Effector memory CD4-positive, alpha-beta T cell (primary cell): ENCODE data around the gene DEAF1.

Experiments used
- DNase-seq, 3 donors: peaks; one replicate each; pipeline ENCODE4 v3.0.0-alpha.2; 2020
- H3K27ac ChIP-seq: 2 replicates; pipeline ENCODE4 v1.7.0; 2013; ENCODE audit warnings: mild to moderate bottlenecking, low read length, moderate library complexity; ENCODE audit not compliant: insufficient read depth, poor library complexity, severe bottlenecking
- H3K27me3 ChIP-seq: replicated peaks from 2 replicates; pipeline ENCODE4 v1.7.0; 2013; ENCODE audit warnings: mild to moderate bottlenecking, low read length; ENCODE audit not compliant: insufficient read depth, control insufficient read depth, poor library complexity, severe bottlenecking
- H3K36me3 ChIP-seq: 2 replicates; pipeline ENCODE4 v1.7.0; 2013; ENCODE audit warnings: mild to moderate bottlenecking, low read length, moderate library complexity; ENCODE audit not compliant: control insufficient read depth, insufficient read depth
- H3K4me1 ChIP-seq: 2 replicates; pipeline ENCODE4 v1.7.0; 2013; ENCODE audit warnings: low read length, mild to moderate bottlenecking; ENCODE audit not compliant: control insufficient read depth, insufficient read depth, poor library complexity, severe bottlenecking
- H3K4me3 ChIP-seq: 2 replicates; pipeline ENCODE4 v1.7.0; 2013; ENCODE audit warnings: low read length, low read depth, mild to moderate bottlenecking; ENCODE audit not compliant: insufficient read depth, poor library complexity, severe bottlenecking
- H3K9me3 ChIP-seq: 2 replicates; pipeline ENCODE4 v1.7.0; 2013; ENCODE audit warnings: mild to moderate bottlenecking, low read length, moderate library complexity; ENCODE audit not compliant: control insufficient read depth

The DEAF1 gene

GRCh38 chr11:699753-700152 is 4.7 kb upstream of the DEAF1 start:
- no peaks in the 10 kb centered on the region for H3K27me3 ChIP-seq
- no peak overlapping the region for H3K4me3 ChIP-seq
- DNase-seq: no peak
- H3K36me3 ChIP-seq: no peaks in the 10 kb centered on the region
- H3K9me3 ChIP-seq: no peaks in the 10 kb centered on the region
- peaks cover 9% of the 10 kb centered on the region for H3K4me1 ChIP-seq
- no peak overlapping the region for H3K27ac ChIP-seq

GRCh38 chr11:699116-699508 is 4.1 kb upstream of the DEAF1 start:
- Histone ChIP-seq H3K36me3 (no peaks in the 10 kb centered on the region), H3K4me3 (no peak overlapping the region), H3K9me3 (no peaks in the 10 kb centered on the region), H3K27me3 (no peaks in the 10 kb centered on the region), H3K27ac (no peak overlapping the region), H3K4me1 (peaks cover 10% of the 10 kb centered on the region)
- no peak for DNase-seq

GRCh38 chr11:698493-699115 is 3.6 kb upstream of the DEAF1 start:
- Histone ChIP-seq H3K27ac (peak overlapping the region; percentile 11), H3K4me3 (no peak overlapping the region), H3K4me1 (peaks cover 16% of the 10 kb centered on the region)

GRCh38 chr11:697811-698311 is 2.8 kb upstream of the DEAF1 start:
- Histone ChIP-seq H3K9me3 (no peaks in the 10 kb centered on the region), H3K27me3 (no peaks in the 10 kb centered on the region), H3K4me3 (no peak overlapping the region), H3K36me3 (no peaks in the 10 kb centered on the region), H3K4me1 (peaks cover 21% of the 10 kb centered on the region), H3K27ac (no peak overlapping the region)
- DNase-seq: no peak

More at GRCh38 chr11:698493-699115, 3.6 kb upstream of the DEAF1 start:
- DNase-seq: no peak
- H3K9me3 ChIP-seq: no peaks in the 10 kb centered on the region
- H3K36me3 ChIP-seq: no peaks in the 10 kb centered on the region
- H3K27me3 ChIP-seq: no peaks in the 10 kb centered on the region

GRCh38 chr11:696955-697491 is 2.0 kb upstream of the DEAF1 start:
- Histone ChIP-seq H3K4me1 (peaks cover 26% of the 10 kb centered on the region), H3K27ac (no peak overlapping the region), H3K4me3 (no peak overlapping the region), H3K9me3 (no peaks in the 10 kb centered on the region), H3K27me3 (no peaks in the 10 kb centered on the region), H3K36me3 (no peaks in the 10 kb centered on the region)
- DNase-seq: no peak

- peaks cover 39% of the 10 kb centered on the region for H3K4me1 ChIP-seq
- DNase-seq: peak; percentile 92 to 98 (median 96)
- no peaks in the 10 kb centered on the region for H3K36me3 ChIP-seq
- peak within 1 kb of the TSS; percentile 98 for H3K27ac ChIP-seq
- H3K4me3 ChIP-seq: peak within 1 kb of the TSS; percentile 83
- no peaks in the 10 kb centered on the region for H3K27me3 ChIP-seq
- no peaks in the 10 kb centered on the region for H3K9me3 ChIP-seq
Observed at GRCh38 chr11:695538-696248, 671 bp upstream of the DEAF1 start, which contains the start of gene TMEM80. TSS of gene TMEM80 (plus strand) at chr11:695816. CDS start at chr11:695828, 12 bp downstream.

GRCh38 chr11:695288-695537 is 191 bp upstream of the DEAF1 start:
- Histone ChIP-seq H3K4me1 (peaks cover 39% of the 10 kb centered on the region), H3K9me3 (no peaks in the 10 kb centered on the region), H3K36me3 (no peaks in the 10 kb centered on the region), H3K27me3 (no peaks in the 10 kb centered on the region), H3K4me3 (peak overlapping the region; percentile 83), H3K27ac (peak overlapping the region; percentile 98)
- DNase-seq: no peak

- H3K4me3 ChIP-seq: no peak overlapping the region
- peak overlapping the region; percentile 61 for H3K27ac ChIP-seq
- peaks cover 39% of the 10 kb centered on the region for H3K4me1 ChIP-seq
- H3K27me3 ChIP-seq: no peaks in the 10 kb centered on the region
- H3K36me3 ChIP-seq: no peaks in the 10 kb centered on the region
- H3K9me3 ChIP-seq: no peaks in the 10 kb centered on the region
- DNase-seq: no peak
Observed at GRCh38 chr11:693887-694562, 997 bp downstream of the DEAF1 start.

GRCh38 chr11:693415-693831 is 1.6 kb downstream of the DEAF1 start:
- no peaks in the 10 kb centered on the region for H3K9me3 ChIP-seq
- H3K4me1 ChIP-seq: peaks cover 39% of the 10 kb centered on the region
- DNase-seq: no peak
- peak overlapping the region; percentile 61 for H3K27ac ChIP-seq
- H3K27me3 ChIP-seq: no peaks in the 10 kb centered on the region
- peak overlapping the region; percentile 4 for H3K4me3 ChIP-seq
- H3K36me3 ChIP-seq: no peaks in the 10 kb centered on the region
